ENCODE data around the gene PRRX2.

The PRRX2 gene

GRCh38 chr9:129665814-129666520 is 520 bp downstream of the PRRX2 start:
- H2AFZ ChIP-seq (ENCODE audit: low read length): no peak overlapping the region
- TF ChIP-seq CTCF (IDR thresholded peaks at IDR 0.05; ENCODE audit: low read length) (no peak), EZH2 (IDR thresholded peaks at IDR 0.05; ENCODE audit: borderline replicate concordance, low read length) (no peak)
- H3K9me2 ChIP-seq (ENCODE audit: low read depth, low read length): no peaks in the 10 kb centered on the region

GRCh38 chr9:129666575-129666974 is 1.1 kb downstream of the PRRX2 start:
- no peaks in the 10 kb centered on the region for H3K4me1 ChIP-seq (ENCODE audit: insufficient read depth, low read length, severe bottlenecking)
- no peak overlapping the region for H3K4me2 ChIP-seq (ENCODE audit: low read length)
- H4K20me1 ChIP-seq (ENCODE audit: insufficient read depth, low read length): no peaks in the 10 kb centered on the region
- no peaks in the 10 kb centered on the region for H3K79me2 ChIP-seq (ENCODE audit: insufficient read depth, low read length)
- no peak overlapping the region for H2AFZ ChIP-seq (ENCODE audit: low read length)
- H3F3A ChIP-seq (ENCODE audit: insufficient read depth, low read length): no peaks in the 10 kb centered on the region
- no peak overlapping the region for H3K27ac ChIP-seq (ENCODE audit: low read depth, low read length, poor library complexity, severe bottlenecking)
- H3K9me2 ChIP-seq (ENCODE audit: low read depth, low read length): no peaks in the 10 kb centered on the region
- H3K9ac ChIP-seq (ENCODE audit: low read length): no peak overlapping the region
- no peaks in the 10 kb centered on the region for H3K36me3 ChIP-seq (ENCODE audit: insufficient read depth, low read length)
- no peaks in the 10 kb centered on the region for H3K9me3 ChIP-seq (ENCODE audit: low read length)
- TF ChIP-seq EZH2 (IDR thresholded peaks at IDR 0.05; ENCODE audit: borderline replicate concordance, low read length): no peak
- no peak for TF ChIP-seq CTCF (IDR thresholded peaks at IDR 0.05; ENCODE audit: low read length)
- peaks cover 3% of the 10 kb centered on the region; the same call in 1 of the 2 replicates for H3K27me3 ChIP-seq (ENCODE audit: insufficient read depth, low read length)
- H3K4me3 ChIP-seq (ENCODE audit: low read depth, low read length, poor library complexity, severe bottlenecking): no peak overlapping the region

More at GRCh38 chr9:129665814-129666520, 520 bp downstream of the PRRX2 start:
- Histone ChIP-seq H3K36me3 (ENCODE audit: insufficient read depth, low read length) (no peaks in the 10 kb centered on the region), H3K27ac (ENCODE audit: low read depth, low read length, poor library complexity, severe bottlenecking) (no peak overlapping the region), H3K27me3 (ENCODE audit: insufficient read depth, low read length) (peaks cover 3% of the 10 kb centered on the region; the same call in 1 of the 2 replicates), H3K79me2 (ENCODE audit: insufficient read depth, low read length) (no peaks in the 10 kb centered on the region), H3K4me1 (ENCODE audit: insufficient read depth, low read length, severe bottlenecking) (no peaks in the 10 kb centered on the region), H4K20me1 (ENCODE audit: insufficient read depth, low read length) (no peaks in the 10 kb centered on the region), H3K4me3 (ENCODE audit: low read depth, low read length, poor library complexity, severe bottlenecking) (no peak overlapping the region), H3K9ac (ENCODE audit: low read length) (no peak overlapping the region), H3F3A (ENCODE audit: insufficient read depth, low read length) (no peaks in the 10 kb centered on the region), H3K9me3 (ENCODE audit: low read length) (no peaks in the 10 kb centered on the region), H3K4me2 (ENCODE audit: low read length) (no peak overlapping the region)

GRCh38 chr9:129667378-129667777 is 1.9 kb downstream of the PRRX2 start:
- no peaks in the 10 kb centered on the region for H3K4me1 ChIP-seq (ENCODE audit: insufficient read depth, low read length, severe bottlenecking)
- peaks cover 3% of the 10 kb centered on the region; the same call in 1 of the 2 replicates for H3K27me3 ChIP-seq (ENCODE audit: insufficient read depth, low read length)
- H3K79me2 ChIP-seq (ENCODE audit: insufficient read depth, low read length): no peaks in the 10 kb centered on the region
- no peaks in the 10 kb centered on the region for H3K36me3 ChIP-seq (ENCODE audit: insufficient read depth, low read length)
- H3K9me3 ChIP-seq (ENCODE audit: low read length): no peaks in the 10 kb centered on the region
- no peaks in the 10 kb centered on the region for H3K9me2 ChIP-seq (ENCODE audit: low read depth, low read length)
- H2AFZ ChIP-seq (ENCODE audit: low read length): no peak overlapping the region
- no peaks in the 10 kb centered on the region for H4K20me1 ChIP-seq (ENCODE audit: insufficient read depth, low read length)
- no peak overlapping the region for H3K4me3 ChIP-seq (ENCODE audit: low read depth, low read length, poor library complexity, severe bottlenecking)
- no peak overlapping the region for H3K9ac ChIP-seq (ENCODE audit: low read length)
- no peak overlapping the region for H3K4me2 ChIP-seq (ENCODE audit: low read length)
- no peak overlapping the region for H3K27ac ChIP-seq (ENCODE audit: low read depth, low read length, poor library complexity, severe bottlenecking)
- TF ChIP-seq CTCF (IDR thresholded peaks at IDR 0.05; ENCODE audit: low read length) (no peak), EZH2 (IDR thresholded peaks at IDR 0.05; ENCODE audit: borderline replicate concordance, low read length) (no peak)
- H3F3A ChIP-seq (ENCODE audit: insufficient read depth, low read length): no peaks in the 10 kb centered on the region

All from OCI-LY1 (cell line).